Endothelial cell of umbilical vein (primary cell): ENCODE data around the gene HOXB5. TPM values are rescaled to one million over a fixed set of nuclear protein-coding genes. Genes with fewer than 3 reads are reported as not detected.
A peak's percentile ranks its signal among the peaks of the same experiment; 100 is the strongest.

ENCODE experiments used
- BruUV-seq: library from RNA; stranded (reverse); fragments of 400-500 nt; replicated peaks from 2 replicates; lab custom pipeline; 2021; lab: Mats Ljungman, UMichigan
- CTCF ChIA-PET: fragments of 300-600, 350-600 bp; sonication (Branson Sonifier 250); formaldehyde crosslinking; loops from one replicate; lab custom pipeline; 2021; ENCODE audit warnings: antibody characterized with exemption, inconsistent platforms; lab: Charles Lee
- POLR2A ChIA-PET: fragments of 300-600, 350-600 bp; sonication (Branson Sonifier 250); formaldehyde crosslinking; loops from one replicate; lab custom pipeline; 2021; ENCODE audit warnings: antibody characterized with exemption, inconsistent platforms; lab: Charles Lee
- DNase-seq: peaks from one replicate; pipeline ENCODE4 v3.0.0-alpha.2; 2011; ENCODE audit warnings: low read depth, low spot score
- FAIRE-seq: peaks from 2 replicates; lab custom pipeline; 2011; peaks lifted over from hg19 to GRCh38; lab: Jason Lieb, UNC
- H2AFZ ChIP-seq: 2 replicates; pipeline ENCODE4 v1.6.0; 2012; ENCODE audit warnings: low read depth, low read length, control low read depth, inconsistent platforms
- H3K27ac ChIP-seq: 2 replicates; pipeline ENCODE4 v1.5.1; 2011; ENCODE audit warnings: low read depth, mild to moderate bottlenecking, control low read depth, low read length, moderate library complexity; ENCODE audit not compliant: insufficient read depth
- H3K27me3 ChIP-seq, 2 experiments: 2 replicates each; pipeline versions ENCODE4 v1.6.0 to v1.6.1; 2011; ENCODE audit warnings: low read length in 2 of 2, mixed read lengths in 1 of 2; ENCODE audit not compliant: control insufficient read depth in 2 of 2, insufficient read depth in 2 of 2
- H3K36me3 ChIP-seq, 2 experiments: 2 replicates in 1 of 2; 3 replicates in 1 of 2; pipeline ENCODE4 v1.5.1; 2011; ENCODE audit warnings: low read length in 2 of 2, mild to moderate bottlenecking in 1 of 2, moderate library complexity in 1 of 2; ENCODE audit not compliant: control insufficient read depth in 2 of 2, insufficient read depth in 2 of 2; ENCODE audit errors: extremely low read depth in 1 of 2
- H3K4me1 ChIP-seq: 3 replicates; pipeline ENCODE4 v1.5.1; 2011; ENCODE audit warnings: mild to moderate bottlenecking, low read length; ENCODE audit not compliant: control insufficient read depth, insufficient read depth; ENCODE audit errors: extremely low read depth
- H3K4me2 ChIP-seq: 2 replicates; pipeline ENCODE4 v1.6.1; 2011; ENCODE audit warnings: low read length, control low read depth, mixed read lengths; ENCODE audit not compliant: insufficient read depth
- H3K4me3 ChIP-seq, 3 experiments: fragments of 200-600 bp in 1 of 3; sonication (generic), shearing (Covaris generic) in 1 of 3; replicated peaks in 1 of 3; 2 replicates each; pipeline ENCODE4 v1.5.1; 2011 to 2016; ENCODE audit warnings: control low read depth in 3 of 3, low read length in 3 of 3, mild to moderate bottlenecking in 2 of 3, inconsistent platforms in 1 of 3, low read depth in 1 of 3, moderate library complexity in 1 of 3; ENCODE audit not compliant: insufficient read depth in 1 of 3
- H3K79me2 ChIP-seq: 2 replicates; pipeline ENCODE4 v1.6.0; 2012; ENCODE audit warnings: low read length, inconsistent platforms; ENCODE audit not compliant: control insufficient read depth, insufficient read depth
- H3K9ac ChIP-seq: replicated peaks from 2 replicates; pipeline ENCODE3; 2011; ENCODE audit warnings: low read length, control low read depth; ENCODE audit not compliant: insufficient read depth; ENCODE audit errors: extremely low read depth
- H3K9me1 ChIP-seq: replicated peaks from 3 replicates; pipeline ENCODE4 v1.6.0; 2011; ENCODE audit warnings: mild to moderate bottlenecking, low read length; ENCODE audit not compliant: control insufficient read depth, insufficient read depth; ENCODE audit errors: extremely low read depth
- H3K9me3 ChIP-seq: replicated peaks from 2 replicates; pipeline ENCODE4 v1.5.1; 2012; ENCODE audit warnings: low read length, inconsistent platforms; ENCODE audit not compliant: control insufficient read depth, insufficient read depth
- H4K20me1 ChIP-seq: replicated peaks from 2 replicates; pipeline ENCODE3; 2011; ENCODE audit warnings: mild to moderate bottlenecking, low read length; ENCODE audit not compliant: control insufficient read depth, insufficient read depth; ENCODE audit errors: extremely low read depth
- EZH2 ChIP-seq: IDR thresholded peaks from 2 replicates; pipeline ENCODE4 v1.6.1; 2012; ENCODE audit warnings: borderline replicate concordance, low read depth, mild to moderate bottlenecking, moderate library complexity, low read length, inconsistent platforms; ENCODE audit not compliant: severe bottlenecking
- FOS ChIP-seq: IDR thresholded peaks from 2 replicates; pipeline ENCODE4 v1.6.1; 2011; ENCODE audit warnings: mild to moderate bottlenecking, low read length, moderate library complexity, borderline replicate concordance; ENCODE audit not compliant: insufficient read depth
- GATA2 ChIP-seq: IDR thresholded peaks from 2 replicates; pipeline ENCODE4 v1.7.0; 2011; ENCODE audit warnings: low read depth, mild to moderate bottlenecking, moderate library complexity, mixed read lengths, low read length; ENCODE audit not compliant: insufficient read length, insufficient read depth
- JUN ChIP-seq: IDR thresholded peaks from 2 replicates; pipeline ENCODE4 v1.6.1; 2011; ENCODE audit warnings: borderline replicate concordance, low read depth; ENCODE audit not compliant: insufficient read length, insufficient read depth
- MAX ChIP-seq: IDR thresholded peaks from 2 replicates; pipeline ENCODE4 v1.6.1; 2011; ENCODE audit not compliant: insufficient read depth, insufficient read length
- MYC ChIP-seq: IDR thresholded peaks from one replicate; pipeline ENCODE4 v1.6.1; 2011; ENCODE audit warnings: mild to moderate bottlenecking, low read depth, low read length
- POLR2A ChIP-seq: IDR thresholded peaks from 2 replicates; pipeline ENCODE4 v1.6.1; 2012; ENCODE audit warnings: low read depth, mild to moderate bottlenecking, control low read depth, low read length
- POLR2AphosphoS5 ChIP-seq: IDR thresholded peaks from 2 replicates; pipeline ENCODE4 v1.6.1; 2012; ENCODE audit warnings: low read depth, mild to moderate bottlenecking, control low read depth, low read length, moderate library complexity; ENCODE audit not compliant: insufficient read depth
- dilution Hi-C: fragments of 300-500 bp; cut with MboI; formaldehyde crosslinking; loops from one replicate; pipeline ENCODE4 v1.15.0; 2019; ENCODE audit warnings: low sequenced_read_pairs; ENCODE audit not compliant: extremely low pct_ligation_motif_present
- intact Hi-C: fragments of 100-400 bp; cut with micrococcal nuclease; formaldehyde crosslinking; loops from one replicate; pipeline ENCODE4 v1.10.0; 2022
- polyA plus RNA-seq, 4 experiments: library from polyadenylated mRNA; depleted of rRNA in 3 of 4; stranded (reverse) in 3 of 4; unstranded in 1 of 4; fragments of >200 nt; gene quantifications; 2 replicates each; pipeline versions ENCODE4 v1.2.1 to v1.2.3, GENCODE V29; 2011 to 2012; ENCODE audit warnings: missing spikeins in 1 of 4
- total RNA-seq: library from RNA; stranded (reverse); gene quantifications from 2 replicates; pipeline ENCODE4 v1.2.3, GENCODE V29; 2021
- TF ChIP-seq, protein P1 (sequence below), 2 donors: IDR thresholded peaks; 1 replicate in 1 of 2; 2 replicates in 1 of 2; pipeline ENCODE4 v1.5.1; 2011; ENCODE audit warnings: low read length in 2 of 2, mild to moderate bottlenecking in 2 of 2, moderate library complexity in 2 of 2, control low read depth in 1 of 2, inconsistent platforms in 1 of 2, low read depth in 1 of 2; ENCODE audit not compliant: insufficient read depth in 1 of 2; ENCODE audit errors: extremely low read depth in 1 of 2

The HOXB5 gene
- total and polyA plus RNA-seq, 2 donors (not counting 3 experiments of a cell fraction or from before 2014, with no cell fraction given), result 2.0 to 8.5 TPM

GRCh38 chr17:48609759-48610281 is 16.2 kb upstream of the HOXB5 start:
- intact Hi-C loops (no loop called here), dilution Hi-C loops (no loop called here)
- H3K27me3 ChIP-seq, result peaks cover 1 to 2% of the 10 kb centered on the region in 2 experiments
- BruUV-seq, result no TSS peak
- CTCF ChIA-PET, result interaction anchor here (0.6 to 1.3 kb wide), 8 partner anchors 8 to 302 kb away, joined by 3 read pairs; no protein-coding TSS in a partner anchor
- H3K79me2 ChIP-seq, result peaks cover 19% of the 10 kb centered on the region
- FAIRE-seq, result no peak
- H3K9me3 ChIP-seq, result no peaks in the 10 kb centered on the region
- H3K4me1 ChIP-seq, result peaks cover 38% of the 10 kb centered on the region
- H3K36me3 ChIP-seq, result no peaks in the 10 kb centered on the region
- no peaks in the 10 kb centered on the region for H4K20me1 ChIP-seq
- TF ChIP-seq FOS (no peak), POLR2A (no peak), POLR2AphosphoS5 (no peak), MAX (no peak), GATA2 (no peak), EZH2 (no peak), JUN (no peak), MYC (no peak)
- TF ChIP-seq, protein P1, sequence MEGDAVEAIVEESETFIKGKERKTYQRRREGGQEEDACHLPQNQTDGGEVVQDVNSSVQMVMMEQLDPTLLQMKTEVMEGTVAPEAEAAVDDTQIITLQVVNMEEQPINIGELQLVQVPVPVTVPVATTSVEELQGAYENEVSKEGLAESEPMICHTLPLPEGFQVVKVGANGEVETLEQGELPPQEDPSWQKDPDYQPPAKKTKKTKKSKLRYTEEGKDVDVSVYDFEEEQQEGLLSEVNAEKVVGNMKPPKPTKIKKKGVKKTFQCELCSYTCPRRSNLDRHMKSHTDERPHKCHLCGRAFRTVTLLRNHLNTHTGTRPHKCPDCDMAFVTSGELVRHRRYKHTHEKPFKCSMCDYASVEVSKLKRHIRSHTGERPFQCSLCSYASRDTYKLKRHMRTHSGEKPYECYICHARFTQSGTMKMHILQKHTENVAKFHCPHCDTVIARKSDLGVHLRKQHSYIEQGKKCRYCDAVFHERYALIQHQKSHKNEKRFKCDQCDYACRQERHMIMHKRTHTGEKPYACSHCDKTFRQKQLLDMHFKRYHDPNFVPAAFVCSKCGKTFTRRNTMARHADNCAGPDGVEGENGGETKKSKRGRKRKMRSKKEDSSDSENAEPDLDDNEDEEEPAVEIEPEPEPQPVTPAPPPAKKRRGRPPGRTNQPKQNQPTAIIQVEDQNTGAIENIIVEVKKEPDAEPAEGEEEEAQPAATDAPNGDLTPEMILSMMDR (IDR thresholded peaks at IDR 0.05; ENCODE audit: extremely low read depth in 1 of 2, insufficient read depth in 1 of 2, low read depth in 1 of 2, low read length in 2 of 2), result no peak
- no peak overlapping the region for H3K27ac ChIP-seq
- no peaks in the 10 kb centered on the region for H3K9me1 ChIP-seq
- H3K9ac ChIP-seq, result peak overlapping the region; percentile 83
- POLR2A ChIA-PET, result interaction anchor here (0.7 to 1.5 kb wide), 3 partner anchors 15 to 1680 kb away, joined by 3 read pairs; no protein-coding TSS in a partner anchor
- peak overlapping the region; percentile 52 to 78 (median 70) for H3K4me3 ChIP-seq
- H3K4me2 ChIP-seq, result peak overlapping the region; percentile 85
- H2AFZ ChIP-seq, result peak overlapping the region; percentile 43
- DNase-seq, result no peak
